Neutrophil (primary cell): ENCODE data around the gene CD3E.

Experiments
- H3K27ac ChIP-seq: fragments of 200-600 bp; sonication (generic); 2 replicates; pipeline ENCODE4 v1.5.1; 2016; ENCODE audit warnings: mild to moderate bottlenecking, moderate library complexity
- H3K27me3 ChIP-seq: fragments of 200-600 bp; sonication (generic); 2 replicates; pipeline ENCODE4 v1.6.0; 2016; ENCODE audit warnings: mild to moderate bottlenecking
- H3K36me3 ChIP-seq: fragments of 200-600 bp; sonication (generic); 2 replicates; pipeline ENCODE4 v1.5.1; 2017
- H3K4me1 ChIP-seq, 2 experiments: fragments of 200-600 bp in 1 of 2; sonication (generic) in 1 of 2; 1 replicate in 1 of 2; 2 replicates in 1 of 2; pipeline versions ENCODE4 v1.5.1 to v1.6.1; 2013 to 2016; ENCODE audit warnings: low read depth in 1 of 2, low read length in 1 of 2, mild to moderate bottlenecking in 1 of 2, moderate library complexity in 1 of 2; ENCODE audit not compliant: control insufficient read depth in 1 of 2, insufficient read depth in 1 of 2
- H3K4me3 ChIP-seq, 2 experiments: fragments of 200-600 bp in 1 of 2; sonication (generic) in 1 of 2; 1 replicate in 1 of 2; 2 replicates in 1 of 2; pipeline ENCODE4 v1.5.1; 2013 to 2016; ENCODE audit warnings: low read depth in 1 of 2, low read length in 1 of 2, mild to moderate bottlenecking in 1 of 2, moderate library complexity in 1 of 2
- H3K9me3 ChIP-seq: fragments of 200-600 bp; sonication (generic); 2 replicates; pipeline ENCODE4 v1.5.1; 2016
- CTCF ChIP-seq: fragments of 200-600 bp; sonication (generic); IDR thresholded peaks from 2 replicates; pipeline ENCODE4 v1.5.1; 2016; ENCODE audit warnings: antibody characterized with exemption

CD3E gene

GRCh38 chr11:118263695-118264568, 40.6 kb upstream of the CD3E start, which contains the start of gene MPZL2:
TSS of gene MPZL2 (minus strand) at chr11:118264297. CDS start at chr11:118264153, 144 bp downstream.
- H3K27me3 ChIP-seq: peaks cover 28% of the 10 kb centered on the region
- no peak for TF ChIP-seq CTCF
- H3K27ac ChIP-seq: peak within 1 kb of the TSS; percentile 69
- peak within 1 kb of the TSS; percentile 59 to 60 for H3K4me3 ChIP-seq
- H3K9me3 ChIP-seq: no peaks in the 10 kb centered on the region
- H3K4me1 ChIP-seq: peaks cover 23 to 27% of the 10 kb centered on the region in 2 experiments
- peaks cover 3% of the 10 kb centered on the region for H3K36me3 ChIP-seq

- Histone ChIP-seq H3K4me3 (peak overlapping the region; percentile 59 to 60), H3K4me1 (peaks cover 23 to 27% of the 10 kb centered on the region in 2 experiments), H3K27me3 (peaks cover 28% of the 10 kb centered on the region), H3K36me3 (peaks cover 3% of the 10 kb centered on the region), H3K9me3 (no peaks in the 10 kb centered on the region), H3K27ac (peak overlapping the region; percentile 69)
- TF ChIP-seq CTCF: no peak
These were observed 39.7 kb upstream of the CD3E start for GRCh38 chr11:118264569-118265465.

- H3K4me1 ChIP-seq: peaks cover 23 to 27% of the 10 kb centered on the region in 2 experiments
- peaks cover 28% of the 10 kb centered on the region for H3K27me3 ChIP-seq
- TF ChIP-seq CTCF: no peak
- no peaks in the 10 kb centered on the region for H3K9me3 ChIP-seq
- H3K4me3 ChIP-seq: no peak overlapping the region
- H3K36me3 ChIP-seq: no peaks in the 10 kb centered on the region
- H3K27ac ChIP-seq: no peak overlapping the region
These were observed 38.6 kb upstream of the CD3E start for GRCh38 chr11:118265954-118266353.

GRCh38 chr11:118267486-118267885, 37.0 kb upstream of the CD3E start:
- no peaks in the 10 kb centered on the region for H3K36me3 ChIP-seq
- H3K27me3 ChIP-seq: peaks cover 24% of the 10 kb centered on the region
- H3K9me3 ChIP-seq: no peaks in the 10 kb centered on the region
- no peak overlapping the region for H3K27ac ChIP-seq
- no peak for TF ChIP-seq CTCF
- no peak overlapping the region for H3K4me3 ChIP-seq
- H3K4me1 ChIP-seq: peaks cover 21 to 24% of the 10 kb centered on the region in 2 experiments

GRCh38 chr11:118272001-118272400, 32.5 kb upstream of the CD3E start:
- no peaks in the 10 kb centered on the region for H3K4me1 ChIP-seq
- H3K27ac ChIP-seq: no peak overlapping the region
- H3K9me3 ChIP-seq: no peaks in the 10 kb centered on the region
- no peaks in the 10 kb centered on the region for H3K36me3 ChIP-seq
- TF ChIP-seq CTCF: no peak
- peaks cover 15% of the 10 kb centered on the region for H3K27me3 ChIP-seq
- H3K4me3 ChIP-seq: no peak overlapping the region
